Glomerular visceral epithelial cell (primary cell): ENCODE data around the gene KCTD11.
"Not testable (repeated sequence)": the region's sequence is repeated elsewhere in the genome, so short reads cannot be mapped to it uniquely, and the experiment has no call there.

Source experiments
- DNase-seq: peaks from one replicate; pipeline ENCODE4 v3.0.0-alpha.2; 2016; ENCODE audit errors: extremely low spot score

KCTD11 gene

DNA sequence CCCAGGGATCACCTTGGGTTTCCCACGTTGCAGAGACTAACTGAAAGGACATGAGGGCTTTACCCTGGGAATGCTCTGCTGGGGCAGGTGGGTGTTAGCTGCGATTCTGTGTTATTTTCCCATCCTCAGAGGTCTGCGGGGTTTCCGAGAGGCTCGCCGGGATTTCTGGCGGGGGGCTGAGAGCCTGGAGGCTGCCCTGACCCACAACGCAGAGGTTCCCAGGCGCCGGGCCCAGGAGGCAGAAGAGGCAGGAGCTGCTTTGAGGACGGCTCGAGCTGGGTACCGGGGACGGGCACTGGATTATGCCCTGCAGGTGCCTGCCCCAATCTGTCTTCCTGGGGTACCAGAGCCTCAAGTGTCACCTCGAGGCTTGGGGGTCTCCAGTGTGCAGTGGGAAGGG lies 8.7 kb upstream of the KCTD11 start:
- no peak for DNase-seq

DNA sequence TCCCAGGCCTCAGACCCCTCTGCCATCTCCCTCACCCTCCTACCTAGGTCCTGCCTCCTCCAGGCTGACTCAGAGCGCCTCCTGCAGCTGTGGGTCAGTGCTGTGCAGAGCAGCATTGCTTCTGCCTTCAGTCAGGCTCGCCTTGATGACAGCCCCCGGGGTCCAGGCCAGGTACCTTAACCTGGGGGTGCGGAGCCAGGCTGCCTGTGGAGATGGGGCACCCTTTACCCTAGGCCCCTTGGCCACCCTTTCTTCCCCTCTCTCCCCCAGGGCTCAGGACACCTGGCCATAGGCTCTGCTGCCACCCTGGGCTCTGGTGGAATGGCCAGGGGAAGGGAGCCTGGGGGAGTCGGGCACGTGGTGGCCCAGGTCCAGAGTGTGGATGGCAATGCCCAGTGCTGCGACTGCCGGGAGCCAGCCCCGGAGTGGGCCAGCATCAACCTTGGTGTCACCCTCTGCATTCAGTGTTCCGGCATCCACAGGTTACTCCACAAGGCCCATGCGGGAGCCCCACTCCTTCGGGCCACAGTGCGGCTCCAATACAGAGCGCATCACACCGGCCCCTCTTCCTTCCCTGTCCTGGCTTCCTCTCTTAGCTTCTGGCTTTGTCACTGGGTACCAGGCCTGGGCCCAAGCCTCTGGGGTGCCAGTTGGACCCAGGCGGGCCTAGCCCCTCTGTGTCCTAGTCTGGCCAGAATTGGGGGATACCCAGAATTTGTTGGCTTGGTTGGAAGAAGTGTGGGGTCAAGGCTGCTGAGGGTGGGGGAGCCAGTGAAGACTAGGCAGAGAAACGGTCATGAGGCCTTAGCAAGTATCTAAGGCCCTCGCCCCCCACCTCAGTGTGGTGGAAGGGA lies 5.0 kb upstream of the KCTD11 start:
- DNase-seq, result no peak

- DNase-seq, result no peak
Observed at GRCh38 chr17:7347630-7348477, 4.1 kb upstream of the KCTD11 start.

- DNase-seq, result no peak
Observed at GRCh38 chr17:7348478-7349242, 3.3 kb upstream of the KCTD11 start.

- no peak for DNase-seq
Observed at GRCh38 chr17:7352503-7352889, 534 bp downstream of the KCTD11 start.

GRCh38 chr17:7352910-7353635 lies 1.1 kb downstream of the KCTD11 start:
- DNase-seq, result no peak

- DNase-seq, result peak; percentile 44
Observed at GRCh38 chr17:7354262-7354843, 2.4 kb downstream of the KCTD11 start.

- peak; percentile 53 for DNase-seq
Observed at GRCh38 chr17:7355053-7355452, 3.1 kb downstream of the KCTD11 start, which contains the start of gene TMEM95. TMEM95 (plus strand) TSS chr17:7355156; CDS start chr17:7355205, 49 bp downstream.

GRCh38 chr17:7355573-7355972 lies 3.6 kb downstream of the KCTD11 start:
- no peak for DNase-seq

GRCh38 chr17:7356072-7356549 lies 4.1 kb downstream of the KCTD11 start:
- DNase-seq, result peak; percentile 75

DNA sequence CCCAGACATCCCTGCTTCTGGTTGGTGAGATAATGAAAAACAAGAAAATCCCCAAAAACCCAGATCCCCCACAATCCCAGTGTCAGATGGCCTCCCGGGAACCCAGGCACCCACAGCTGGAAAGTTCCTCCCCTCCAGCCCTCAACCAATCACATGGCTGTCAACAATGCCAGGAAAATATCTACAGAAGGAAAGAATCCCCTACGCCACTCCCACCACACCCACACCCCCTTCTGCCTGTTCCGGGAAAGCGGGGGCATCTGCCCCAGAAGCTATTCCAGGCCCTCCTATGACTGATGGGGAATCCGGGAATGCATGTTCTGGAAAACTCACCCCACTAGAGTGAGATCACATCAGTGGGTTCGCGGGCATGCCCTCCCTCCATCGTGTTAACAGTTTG lies 4.8 kb downstream of the KCTD11 start:
- DNase-seq, result no peak

GRCh38 chr17:7357381-7357780 lies 5.4 kb downstream of the KCTD11 start:
- no peak for DNase-seq

DNA sequence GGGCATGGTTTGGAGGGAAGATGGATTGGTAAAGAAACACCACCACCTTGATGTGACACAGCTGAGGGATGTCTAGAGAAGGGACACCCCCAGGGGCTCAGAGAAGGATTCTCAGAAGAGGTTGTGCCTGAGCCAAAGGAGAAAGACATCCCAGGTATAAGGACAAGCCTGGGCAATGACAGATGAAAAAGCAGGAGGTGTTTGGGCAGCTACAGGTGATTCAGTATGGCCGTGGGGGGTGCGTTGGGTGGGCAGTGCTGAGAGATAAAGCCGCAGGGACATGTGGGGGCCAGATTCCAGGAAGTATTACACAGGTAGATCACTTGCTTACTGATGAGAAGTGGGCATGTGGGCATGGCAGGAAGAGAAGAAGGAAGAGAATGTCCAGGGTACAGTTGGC lies 9.9 kb downstream of the KCTD11 start:
- DNase-seq, result no peak

GRCh38 chr17:7363311-7363710 lies 11.3 kb downstream of the KCTD11 start:
- no peak for DNase-seq

DNA sequence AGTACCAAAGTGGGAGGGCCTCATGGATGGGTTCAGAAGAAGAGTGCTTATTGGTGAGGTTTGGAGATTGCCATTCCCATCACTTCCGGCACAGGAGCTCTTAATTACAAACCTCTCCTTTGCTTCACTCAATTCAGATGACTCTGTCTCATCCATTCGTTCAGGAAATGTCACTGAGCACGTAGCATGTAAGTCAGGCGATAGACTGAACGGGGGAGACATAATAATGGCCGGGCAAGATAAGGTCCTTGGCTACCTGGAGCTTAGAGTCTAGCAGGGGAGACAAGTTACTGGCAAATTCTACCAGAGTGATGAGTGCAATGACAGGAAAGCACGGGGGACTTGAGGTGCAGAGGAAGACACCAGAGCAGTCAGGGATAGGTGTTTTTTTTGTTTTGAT lies 14.0 kb downstream of the KCTD11 start:
- not testable (repeated sequence) for DNase-seq

- DNase-seq, result no peak
Observed at GRCh38 chr17:7367083-7367482, 15.1 kb downstream of the KCTD11 start.

DNA sequence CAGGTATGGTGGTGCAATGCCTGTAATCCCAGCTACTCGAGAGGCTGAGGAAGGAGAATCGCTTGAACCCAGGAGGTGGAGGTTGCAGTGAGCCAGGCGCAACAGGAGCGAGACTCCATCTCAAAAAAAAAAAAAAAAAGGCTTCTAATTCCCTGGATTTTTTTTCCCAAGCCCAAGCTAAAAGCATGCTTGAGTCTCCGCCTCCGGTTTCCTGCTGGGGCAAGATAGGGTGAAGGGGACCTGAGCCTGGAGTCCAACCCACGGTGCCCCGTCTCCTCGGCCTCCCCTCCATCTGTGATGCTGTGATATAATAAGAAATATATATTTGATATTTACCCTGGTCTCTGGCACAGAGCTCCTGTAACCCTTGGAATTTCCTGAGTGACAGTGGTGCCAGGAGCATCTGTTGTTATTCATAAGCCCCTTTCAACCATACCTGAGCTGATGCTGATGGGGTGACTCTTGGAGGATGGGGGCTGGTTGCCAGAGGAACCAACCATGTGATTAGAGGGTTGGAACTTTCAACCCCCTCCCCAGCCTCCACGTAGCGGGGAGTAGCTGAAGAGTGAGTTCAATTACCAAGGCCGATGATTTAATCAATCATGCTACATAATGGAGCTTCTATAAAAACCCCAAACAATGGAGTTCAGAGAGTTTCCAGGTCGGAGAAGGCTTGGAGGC lies 16.1 kb downstream of the KCTD11 start:
- no peak for DNase-seq

GRCh38 chr17:7368599-7368994 lies 16.6 kb downstream of the KCTD11 start:
- DNase-seq, result not testable (repeated sequence)

GRCh38 chr17:7369825-7370224 lies 17.9 kb downstream of the KCTD11 start:
- no peak for DNase-seq

- DNase-seq, result no peak
Observed at GRCh38 chr17:7370853-7371252, 18.9 kb downstream of the KCTD11 start.
